ENCODE data around the gene SOX5.

Gene SOX5

GRCh38 chr12:23948291-23948690 is 1.2 kb downstream of the SOX5 start:
- TF ChIP-seq Cebpa-rat (IDR thresholded peaks at IDR 0.05): no peak
- Histone ChIP-seq H3K4me3 (no peak overlapping the region), H3K27me3 (no peaks in the 10 kb centered on the region), H3K9me3 (replicated peaks in 1 of 11) (no peaks in the 10 kb centered on the region), H3K4me2 (no peak overlapping the region), H3K4me1 (no peaks in the 10 kb centered on the region), H3K9ac (no peak overlapping the region), H3K27ac (no peak overlapping the region), H4K20me1 (no peaks in the 10 kb centered on the region), H3K36me3 (no peaks in the 10 kb centered on the region)

- Histone ChIP-seq H3K4me2 (no peak overlapping the region), H3K4me3 (no peak overlapping the region), H4K20me1 (no peaks in the 10 kb centered on the region), H3K27me3 (no peaks in the 10 kb centered on the region), H3K4me1 (no peaks in the 10 kb centered on the region), H3K36me3 (no peaks in the 10 kb centered on the region), H3K9ac (no peak overlapping the region), H3K27ac (no peak overlapping the region), H3K9me3 (replicated peaks in 1 of 11) (no peaks in the 10 kb centered on the region)
- no peak for TF ChIP-seq Cebpa-rat (IDR thresholded peaks at IDR 0.05)
Measured at GRCh38 chr12:23947395-23947794, 2.1 kb downstream of the SOX5 start.

- Histone ChIP-seq H3K27ac (no peak overlapping the region), H3K27me3 (no peaks in the 10 kb centered on the region), H3K36me3 (no peaks in the 10 kb centered on the region), H3K9ac (no peak overlapping the region), H3K9me3 (replicated peaks in 1 of 11) (no peaks in the 10 kb centered on the region), H3K4me1 (no peaks in the 10 kb centered on the region), H3K4me2 (no peak overlapping the region), H3K4me3 (no peak overlapping the region), H4K20me1 (no peaks in the 10 kb centered on the region)
- TF ChIP-seq Cebpa-rat (IDR thresholded peaks at IDR 0.05): no peak
Measured at GRCh38 chr12:23945249-23945648, 4.2 kb downstream of the SOX5 start.

- Histone ChIP-seq H3K27ac (no peak overlapping the region), H3K27me3 (no peaks in the 10 kb centered on the region), H3K36me3 (no peaks in the 10 kb centered on the region), H3K4me2 (no peak overlapping the region), H3K9me3 (replicated peaks in 1 of 11) (no peaks in the 10 kb centered on the region), H3K4me1 (no peaks in the 10 kb centered on the region), H4K20me1 (no peaks in the 10 kb centered on the region), H3K9ac (no peak overlapping the region), H3K4me3 (no peak overlapping the region)
- no peak for TF ChIP-seq Cebpa-rat (IDR thresholded peaks at IDR 0.05)
Measured at GRCh38 chr12:23944067-23944466, 5.4 kb downstream of the SOX5 start.

- no peaks in the 10 kb centered on the region for H3K4me1 ChIP-seq
- no peak overlapping the region for H3K4me3 ChIP-seq
- H3K27me3 ChIP-seq: no peaks in the 10 kb centered on the region
- no peaks in the 10 kb centered on the region for H3K9me3 ChIP-seq (replicated peaks in 1 of 11)
- no peak overlapping the region for H3K27ac ChIP-seq
- H3K9ac ChIP-seq: no peak overlapping the region
- no peak for TF ChIP-seq Cebpa-rat (IDR thresholded peaks at IDR 0.05)
- no peaks in the 10 kb centered on the region for H4K20me1 ChIP-seq
- H3K36me3 ChIP-seq: no peaks in the 10 kb centered on the region
- no peak overlapping the region for H3K4me2 ChIP-seq
Measured at GRCh38 chr12:23942841-23943240, 6.6 kb downstream of the SOX5 start.

- Histone ChIP-seq H4K20me1 (no peaks in the 10 kb centered on the region), H3K4me2 (no peak overlapping the region), H3K4me3 (no peak overlapping the region), H3K27me3 (no peaks in the 10 kb centered on the region), H3K4me1 (no peaks in the 10 kb centered on the region), H3K9ac (no peak overlapping the region), H3K27ac (no peak overlapping the region), H3K36me3 (no peaks in the 10 kb centered on the region), H3K9me3 (replicated peaks in 1 of 11) (no peaks in the 10 kb centered on the region)
- TF ChIP-seq Cebpa-rat (IDR thresholded peaks at IDR 0.05): no peak
Measured at GRCh38 chr12:23941780-23942179, 7.7 kb downstream of the SOX5 start.

- no peaks in the 10 kb centered on the region for H4K20me1 ChIP-seq
- TF ChIP-seq Cebpa-rat (IDR thresholded peaks at IDR 0.05): no peak
Measured at GRCh38 chr12:23938422-23938821, 11.0 kb downstream of the SOX5 start.

GRCh38 chr12:23931176-23931575 is 18.3 kb downstream of the SOX5 start:
- TF ChIP-seq Cebpa-rat (IDR thresholded peaks at IDR 0.05): no peak
- Histone ChIP-seq H3K36me3 (no peaks in the 10 kb centered on the region), H3K4me1 (no peaks in the 10 kb centered on the region), H3K27ac (no peak overlapping the region), H3K4me3 (no peak overlapping the region), H3K27me3 (no peaks in the 10 kb centered on the region), H3K4me2 (no peak overlapping the region), H3K9ac (no peak overlapping the region), H3K9me3 (replicated peaks in 1 of 11) (no peaks in the 10 kb centered on the region), H4K20me1 (no peaks in the 10 kb centered on the region)

More at GRCh38 chr12:23938422-23938821, 11.0 kb downstream of the SOX5 start:
- Histone ChIP-seq H3K27ac (no peak overlapping the region), H3K27me3 (no peaks in the 10 kb centered on the region), H3K4me2 (no peak overlapping the region), H3K9me3 (replicated peaks in 1 of 11) (no peaks in the 10 kb centered on the region), H3K4me3 (no peak overlapping the region), H3K9ac (no peak overlapping the region), H3K36me3 (no peaks in the 10 kb centered on the region), H3K4me1 (no peaks in the 10 kb centered on the region)

GRCh38 chr12:23930599-23930998 is 18.9 kb downstream of the SOX5 start:
- Histone ChIP-seq H4K20me1 (no peaks in the 10 kb centered on the region), H3K27ac (no peak overlapping the region), H3K36me3 (no peaks in the 10 kb centered on the region), H3K27me3 (no peaks in the 10 kb centered on the region), H3K9ac (no peak overlapping the region), H3K4me1 (no peaks in the 10 kb centered on the region), H3K9me3 (replicated peaks in 1 of 11) (no peaks in the 10 kb centered on the region), H3K4me2 (no peak overlapping the region), H3K4me3 (no peak overlapping the region)
- TF ChIP-seq Cebpa-rat (IDR thresholded peaks at IDR 0.05): no peak

GRCh38 chr12:23929906-23930305 is 19.6 kb downstream of the SOX5 start:
- no peak overlapping the region for H3K4me3 ChIP-seq
- no peaks in the 10 kb centered on the region for H3K4me1 ChIP-seq
- no peaks in the 10 kb centered on the region for H4K20me1 ChIP-seq
- no peaks in the 10 kb centered on the region for H3K9me3 ChIP-seq (replicated peaks in 1 of 11)
- H3K4me2 ChIP-seq: no peak overlapping the region
- TF ChIP-seq Cebpa-rat (IDR thresholded peaks at IDR 0.05): no peak
- H3K27me3 ChIP-seq: no peaks in the 10 kb centered on the region
- no peaks in the 10 kb centered on the region for H3K36me3 ChIP-seq
- H3K9ac ChIP-seq: no peak overlapping the region
- no peak overlapping the region for H3K27ac ChIP-seq

GRCh38 chr12:23927907-23928306 is 21.6 kb downstream of the SOX5 start:
- H3K4me3 ChIP-seq: no peak overlapping the region
- no peaks in the 10 kb centered on the region for H3K27me3 ChIP-seq
- no peaks in the 10 kb centered on the region for H3K9me3 ChIP-seq (replicated peaks in 1 of 11)
- H3K4me1 ChIP-seq: no peaks in the 10 kb centered on the region
- no peak overlapping the region for H3K9ac ChIP-seq
- no peaks in the 10 kb centered on the region for H4K20me1 ChIP-seq
- no peak for TF ChIP-seq Cebpa-rat (IDR thresholded peaks at IDR 0.05)
- H3K4me2 ChIP-seq: no peak overlapping the region
- no peak overlapping the region for H3K27ac ChIP-seq
- no peaks in the 10 kb centered on the region for H3K36me3 ChIP-seq
